ENCODE data around the gene PPFIA1. TPM values are rescaled to one million over a fixed set of nuclear protein-coding genes. Genes with fewer than 3 reads are reported as not detected.

PPFIA1 gene
- total and polyA plus RNA-seq, 2 of the 8 experiments (the other 6 are each of a cell fraction or from before 2014, with no cell fraction given) = 44.3 to 73.5 TPM

DNA sequence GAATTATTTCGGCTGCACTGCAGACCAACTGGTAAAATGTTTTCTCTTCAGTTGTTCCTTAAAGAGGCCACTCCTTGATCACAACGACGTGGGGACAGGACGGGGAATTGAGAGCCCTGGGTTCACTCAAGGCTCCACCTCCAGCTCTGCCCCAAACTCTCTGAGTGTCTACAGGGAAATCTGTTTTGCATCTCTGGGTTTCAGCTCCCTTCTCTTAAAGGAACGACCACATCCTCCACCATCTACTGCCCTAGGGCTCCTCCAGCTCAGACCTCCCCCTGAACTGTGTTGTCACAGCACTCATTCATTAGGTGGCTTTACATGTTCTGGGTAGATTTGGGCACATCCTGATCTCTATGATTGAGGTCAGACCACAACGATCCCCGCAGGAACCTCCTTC lies 5.1 kb upstream of the PPFIA1 start:
- 80% methylated on average over 7 of the region's 7 CpGs; no CpG with 5 or more reads in 1 of the 2 experiments for WGBS, 2 experiments (ENCODE audit: extremely low coverage in 1 of 2, insufficient coverage in 1 of 2, insufficient read length in 1 of 2, insufficient replicate concordance in 2 of 2, low coverage in 1 of 2, low lambda C conversion rate in 2 of 2, missing lambda C conversion rate in 1 of 2)
- no peaks in the 10 kb centered on the region for H4K20me1 ChIP-seq (replicated peaks in 1 of 2; ENCODE audit: control insufficient read depth in 1 of 2, insufficient read depth in 2 of 2, low read length in 2 of 2)
- no peak overlapping the region for H3K9ac ChIP-seq (replicated peaks in 1 of 4; ENCODE audit: extremely low read depth in 1 of 4, low read depth in 3 of 4, low read length in 3 of 4)
- no peak overlapping the region for H4K91ac ChIP-seq (replicated peaks; ENCODE audit: insufficient read length, low read length)
- H3K4me3 ChIP-seq (ENCODE audit: extremely low read depth in 1 of 4, insufficient read depth in 2 of 4, low read depth in 3 of 4, low read length in 4 of 4) = no peak overlapping the region
- peaks cover 5% of the 10 kb centered on the region; the same call in 1 of the 2 replicates for H3K23me2 ChIP-seq (ENCODE audit: low read depth, low read length)
- no peak overlapping the region for H4K8ac ChIP-seq (ENCODE audit: extremely low read depth, insufficient read depth, low read length)
- H3K56ac ChIP-seq (replicated peaks; ENCODE audit: insufficient read length, low read depth, low read length) = no peak overlapping the region
- no peak overlapping the region for H2BK5ac ChIP-seq (ENCODE audit: low read depth, low read length)
- H3K4me2 ChIP-seq (ENCODE audit: insufficient read depth in 1 of 2, low read depth in 2 of 2, low read length in 2 of 2) = no peak overlapping the region
- H2BK15ac ChIP-seq (ENCODE audit: low read length) = 0 out of 2 replicates have a peak overlapping the region, but pooled peaks have one; percentile 6
- H2AK5ac ChIP-seq (ENCODE audit: low read depth, low read length) = no peak overlapping the region
- H3K14ac ChIP-seq (ENCODE audit: insufficient read length) = no peak overlapping the region
- no peak overlapping the region for H3K18ac ChIP-seq (ENCODE audit: extremely low read depth, low read length)
- TF ChIP-seq RAD21 (IDR thresholded peaks at IDR 0.05 in 1 of 2, conservative IDR thresholded peaks at IDR 0.05 in 1 of 2; ENCODE audit: low read depth in 2 of 2, low read length in 2 of 2) (no peak), RBBP5 (IDR thresholded peaks at IDR 0.05; ENCODE audit: borderline replicate concordance, low read depth, low read length) (no peak), ZNF274 (IDR thresholded peaks at IDR 0.05; ENCODE audit: borderline replicate concordance, extremely low read depth, low read length) (no peak), SIN3A (conservative IDR thresholded peaks at IDR 0.05 in 1 of 2, IDR thresholded peaks at IDR 0.05 in 1 of 2; ENCODE audit: low read depth in 1 of 2, low read length in 2 of 2) (no peak), NRF1 (IDR thresholded peaks at IDR 0.05; ENCODE audit: low read depth, low read length) (no peak), POLR2AphosphoS5 (IDR thresholded peaks at IDR 0.05; ENCODE audit: low read depth, low read length) (no peak), TAF1 (IDR thresholded peaks at IDR 0.05; ENCODE audit: low read depth, low read length) (no peak), SP2 (IDR thresholded peaks at IDR 0.05; ENCODE audit: low read length) (no peak), CBX8 (IDR thresholded peaks at IDR 0.05; ENCODE audit: borderline replicate concordance, low read depth, low read length) (no peak), POLR2A (IDR thresholded peaks at IDR 0.05; ENCODE audit: control extremely low read depth in 1 of 2, low read depth in 2 of 2, low read length in 2 of 2) (no peak)
- TF ChIP-seq, protein P1, sequence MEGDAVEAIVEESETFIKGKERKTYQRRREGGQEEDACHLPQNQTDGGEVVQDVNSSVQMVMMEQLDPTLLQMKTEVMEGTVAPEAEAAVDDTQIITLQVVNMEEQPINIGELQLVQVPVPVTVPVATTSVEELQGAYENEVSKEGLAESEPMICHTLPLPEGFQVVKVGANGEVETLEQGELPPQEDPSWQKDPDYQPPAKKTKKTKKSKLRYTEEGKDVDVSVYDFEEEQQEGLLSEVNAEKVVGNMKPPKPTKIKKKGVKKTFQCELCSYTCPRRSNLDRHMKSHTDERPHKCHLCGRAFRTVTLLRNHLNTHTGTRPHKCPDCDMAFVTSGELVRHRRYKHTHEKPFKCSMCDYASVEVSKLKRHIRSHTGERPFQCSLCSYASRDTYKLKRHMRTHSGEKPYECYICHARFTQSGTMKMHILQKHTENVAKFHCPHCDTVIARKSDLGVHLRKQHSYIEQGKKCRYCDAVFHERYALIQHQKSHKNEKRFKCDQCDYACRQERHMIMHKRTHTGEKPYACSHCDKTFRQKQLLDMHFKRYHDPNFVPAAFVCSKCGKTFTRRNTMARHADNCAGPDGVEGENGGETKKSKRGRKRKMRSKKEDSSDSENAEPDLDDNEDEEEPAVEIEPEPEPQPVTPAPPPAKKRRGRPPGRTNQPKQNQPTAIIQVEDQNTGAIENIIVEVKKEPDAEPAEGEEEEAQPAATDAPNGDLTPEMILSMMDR (IDR thresholded peaks at IDR 0.05; ENCODE audit: control extremely low read depth in 1 of 3, insufficient read depth in 1 of 3, low read depth in 1 of 3, low read length in 3 of 3) = no peak
- POLR2A ChIA-PET (ENCODE audit: partially characterized antibody) = interaction anchor here (1.6 kb wide), 1 partner anchor 95 kb away, joined by 3 read pairs; no protein-coding TSS in a partner anchor
- H2BK12ac ChIP-seq (ENCODE audit: low read depth, low read length) = no peak overlapping the region
- H3K4me1 ChIP-seq (replicated peaks in 1 of 4; ENCODE audit: control insufficient read depth in 3 of 4, insufficient read depth in 4 of 4, low read length in 3 of 4) = peaks cover 0 to 2% (median under 1%) of the 10 kb centered on the region in 4 experiments; a peak in 3 of 7 replicates
- no peak for FAIRE-seq
- DNase-seq (ENCODE audit: low read depth in 1 of 2, low spot score in 2 of 2) = no peak
- peak overlapping the region; percentile 45; the same call in 1 of the 2 replicates for H2AFZ ChIP-seq (ENCODE audit: low read length)
- H3K27ac ChIP-seq (ENCODE audit: low read depth, low read length) = no peak overlapping the region
- H3K4ac ChIP-seq (replicated peaks; ENCODE audit: insufficient read length, low read depth, low read length) = no peak overlapping the region
- no peak overlapping the region for H4K5ac ChIP-seq (ENCODE audit: insufficient read length, low read depth, low read length)
- no peak overlapping the region for H2BK120ac ChIP-seq (replicated peaks; ENCODE audit: low read depth, low read length)
- H3K36me3 ChIP-seq (ENCODE audit: control insufficient read depth in 2 of 4, insufficient read depth in 4 of 4, low read length in 3 of 4) = no peaks in the 10 kb centered on the region
- no peak overlapping the region for H2BK20ac ChIP-seq (ENCODE audit: low read length)
- CTCF ChIA-PET (ENCODE audit: partially characterized antibody) = interaction anchor here (1.3 kb wide), 1 partner anchor 39 kb away, joined by 4 read pairs; no protein-coding TSS in a partner anchor
- H3K9me3 ChIP-seq (ENCODE audit: insufficient read depth in 2 of 2, low read depth in 1 of 2, low read length in 1 of 2) = no peaks in the 10 kb centered on the region
- H3K79me1 ChIP-seq (ENCODE audit: low read depth, low read length) = peaks cover 2% of the 10 kb centered on the region; the same call in 1 of the 2 replicates
- no peaks in the 10 kb centered on the region for H3K79me2 ChIP-seq (ENCODE audit: control insufficient read depth in 1 of 2, insufficient read depth in 2 of 2, low read length in 2 of 2)
- no peak overlapping the region for H3K23ac ChIP-seq (ENCODE audit: insufficient read length)
- no peaks in the 10 kb centered on the region for H3K27me3 ChIP-seq (replicated peaks in 1 of 4; ENCODE audit: control insufficient read depth in 3 of 4, extremely low read depth in 1 of 4, insufficient read depth in 3 of 4, low read length in 3 of 4)

Measured in H1 (cell line).